ENCODE results near the gene SIRT3.

Gene SIRT3
- 10.9 to 16.7 reads per million in 2 donors for total RNA-seq

DNA sequence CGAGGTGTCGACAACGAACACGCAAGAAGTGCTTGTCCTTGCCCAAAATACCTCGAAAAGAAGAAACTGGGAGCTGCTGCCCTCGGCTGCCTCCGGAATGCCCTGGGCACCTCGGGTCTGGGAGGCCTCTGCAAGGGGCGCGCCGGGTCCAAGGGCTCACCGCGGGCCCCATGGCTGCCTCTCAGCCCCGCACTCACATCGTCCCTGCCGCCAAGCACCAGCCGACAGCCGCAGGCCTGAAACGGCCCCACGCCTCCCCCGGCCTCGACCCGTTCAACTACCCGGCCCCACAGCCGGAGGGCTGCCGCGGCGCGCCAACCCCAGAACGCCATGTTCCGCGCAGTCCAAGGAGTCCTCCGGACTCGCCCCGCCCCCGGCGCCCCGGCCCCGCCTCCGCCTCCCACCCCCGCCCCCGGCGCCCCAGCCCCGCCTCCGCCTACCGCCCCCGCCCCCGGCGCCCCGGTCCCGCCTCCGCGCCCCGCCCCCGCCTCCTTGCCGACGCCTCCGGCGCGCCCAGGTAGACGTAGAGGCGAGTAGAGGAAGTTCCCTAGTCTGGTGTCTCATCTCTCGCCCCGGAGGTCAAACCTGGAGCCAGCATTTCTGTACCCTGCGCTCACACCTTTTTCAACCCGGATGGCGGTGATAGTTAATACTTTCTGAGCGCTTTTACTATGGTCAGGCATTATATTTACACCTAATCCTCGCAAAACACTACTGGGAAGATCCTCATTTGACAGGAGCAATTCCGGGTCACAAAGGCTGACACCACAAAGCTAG, at the start of gene SIRT3:
Gene SIRT3 (minus strand): TSS at position 346 of the 777 bp plus-strand sequence. CDS start 14 bp downstream, at position 332.
- peak; percentile 61 to 92 (median 84) for DNase-seq

- peak in 1 of 5 experiments; percentile 4 for DNase-seq
Observed at GRCh38 chr11:285894-286220, 49.7 kb upstream of the SIRT3 start.

DNA sequence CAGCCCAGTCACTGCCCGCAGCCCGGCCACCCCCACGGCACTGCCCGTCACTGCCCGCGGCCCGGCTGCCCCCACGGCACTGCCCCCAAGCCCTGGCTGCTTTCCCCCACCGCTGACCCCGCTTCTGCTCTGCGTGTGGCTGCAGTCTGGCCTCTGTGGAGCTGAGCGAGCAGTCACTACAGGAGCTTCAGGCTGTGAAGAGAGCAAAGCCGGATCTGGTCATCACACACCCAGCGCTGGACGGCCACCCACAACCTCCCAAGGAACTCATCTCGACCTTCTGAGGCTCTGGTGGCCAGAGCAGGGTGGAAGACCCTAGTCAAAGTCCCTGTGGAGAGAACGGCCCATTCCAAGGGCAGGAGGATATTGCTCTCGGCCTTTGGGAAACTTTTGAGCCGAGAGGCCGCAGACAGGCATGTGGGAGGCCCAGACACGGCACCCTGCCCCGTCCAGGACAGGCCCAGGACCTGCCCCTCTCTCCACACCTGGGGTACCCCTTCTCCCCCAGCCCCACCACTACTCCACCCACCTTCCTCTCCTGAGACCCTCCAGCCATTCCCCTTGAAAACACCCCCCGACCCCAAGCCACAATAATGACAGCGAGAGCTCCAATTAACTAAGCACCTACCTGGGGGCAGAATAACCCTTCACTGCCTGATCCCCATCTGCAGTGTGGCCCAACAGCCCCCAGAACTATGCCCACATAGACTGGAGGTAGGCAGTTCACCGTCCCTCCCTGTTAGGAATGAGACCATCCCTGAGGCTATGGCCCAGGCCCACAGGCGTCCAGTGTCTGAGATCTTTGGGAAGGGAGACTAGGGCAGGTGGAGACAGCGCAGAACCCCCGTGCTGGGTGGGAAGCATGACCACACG, 49.1 kb upstream of the SIRT3 start:
- no peak for DNase-seq

DNA sequence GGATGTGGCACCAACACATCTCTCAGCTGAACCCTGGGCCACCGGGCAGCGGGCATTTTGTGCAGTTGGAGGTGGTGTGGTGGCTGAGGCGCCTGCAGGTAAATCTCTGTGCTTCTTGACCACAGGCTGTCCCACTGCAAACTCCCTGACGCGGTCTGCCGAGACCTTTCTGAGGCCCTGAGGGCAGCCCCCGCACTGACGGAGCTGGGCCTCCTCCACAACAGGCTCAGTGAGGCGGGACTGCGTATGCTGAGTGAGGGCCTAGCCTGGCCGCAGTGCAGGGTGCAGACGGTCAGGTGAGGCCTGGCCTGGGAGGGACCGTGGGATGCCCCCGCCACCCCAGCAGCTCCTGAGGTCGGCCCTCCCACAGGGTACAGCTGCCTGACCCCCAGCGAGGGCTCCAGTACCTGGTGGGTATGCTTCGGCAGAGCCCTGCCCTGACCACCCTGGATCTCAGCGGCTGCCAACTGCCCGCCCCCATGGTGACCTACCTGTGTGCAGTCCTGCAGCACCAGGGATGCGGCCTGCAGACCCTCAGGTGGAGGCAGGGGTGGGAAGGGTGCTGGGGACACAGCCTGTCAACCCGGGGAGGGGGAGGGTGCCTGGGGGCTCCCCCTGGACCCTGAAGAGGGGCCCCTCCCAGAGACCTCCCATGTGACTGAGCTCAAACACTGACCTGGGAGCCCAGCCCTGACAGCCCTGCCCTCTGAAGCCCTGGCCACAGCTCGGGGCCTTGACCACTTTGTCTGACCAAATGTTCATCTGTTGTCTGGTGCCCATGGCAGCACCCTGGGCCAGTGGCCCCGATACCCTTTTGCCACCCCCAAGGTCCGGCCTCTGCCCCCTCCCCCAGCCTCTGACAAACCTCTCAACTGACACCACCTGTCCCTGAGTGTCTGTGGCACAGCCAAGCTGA, 48.2 kb upstream of the SIRT3 start:
- no peak for DNase-seq

- no peak for DNase-seq
Observed at GRCh38 chr11:283405-284104, 47.4 kb upstream of the SIRT3 start.

GRCh38 chr11:282630-283360, 46.7 kb upstream of the SIRT3 start:
- no peak for DNase-seq

DNA sequence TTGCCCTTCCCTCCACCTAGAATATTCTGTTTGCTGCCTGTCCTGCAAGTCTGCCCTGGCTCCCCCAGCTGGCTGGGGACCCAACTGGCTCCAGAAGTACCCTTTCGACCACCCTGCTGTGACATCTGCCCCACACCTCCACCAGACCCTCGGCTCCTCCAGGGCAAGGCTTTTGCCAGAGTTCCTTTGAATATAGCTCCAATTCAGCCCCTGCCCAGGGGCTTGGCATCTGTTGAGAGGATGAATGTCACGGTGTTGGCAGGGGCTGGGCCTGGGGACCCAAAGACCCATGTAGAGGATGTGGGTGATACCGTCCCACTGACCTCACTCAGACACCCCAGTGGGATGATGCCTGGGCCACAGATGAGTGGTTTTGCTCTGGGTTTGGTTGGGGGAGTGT, 46.0 kb upstream of the SIRT3 start:
- DNase-seq, result no peak

- no peak for DNase-seq
Observed at GRCh38 chr11:281486-282161, 45.5 kb upstream of the SIRT3 start.

- peak in 1 of 5 experiments; percentile 68 for DNase-seq
Observed at GRCh38 chr11:280706-281485, 44.8 kb upstream of the SIRT3 start.

DNA sequence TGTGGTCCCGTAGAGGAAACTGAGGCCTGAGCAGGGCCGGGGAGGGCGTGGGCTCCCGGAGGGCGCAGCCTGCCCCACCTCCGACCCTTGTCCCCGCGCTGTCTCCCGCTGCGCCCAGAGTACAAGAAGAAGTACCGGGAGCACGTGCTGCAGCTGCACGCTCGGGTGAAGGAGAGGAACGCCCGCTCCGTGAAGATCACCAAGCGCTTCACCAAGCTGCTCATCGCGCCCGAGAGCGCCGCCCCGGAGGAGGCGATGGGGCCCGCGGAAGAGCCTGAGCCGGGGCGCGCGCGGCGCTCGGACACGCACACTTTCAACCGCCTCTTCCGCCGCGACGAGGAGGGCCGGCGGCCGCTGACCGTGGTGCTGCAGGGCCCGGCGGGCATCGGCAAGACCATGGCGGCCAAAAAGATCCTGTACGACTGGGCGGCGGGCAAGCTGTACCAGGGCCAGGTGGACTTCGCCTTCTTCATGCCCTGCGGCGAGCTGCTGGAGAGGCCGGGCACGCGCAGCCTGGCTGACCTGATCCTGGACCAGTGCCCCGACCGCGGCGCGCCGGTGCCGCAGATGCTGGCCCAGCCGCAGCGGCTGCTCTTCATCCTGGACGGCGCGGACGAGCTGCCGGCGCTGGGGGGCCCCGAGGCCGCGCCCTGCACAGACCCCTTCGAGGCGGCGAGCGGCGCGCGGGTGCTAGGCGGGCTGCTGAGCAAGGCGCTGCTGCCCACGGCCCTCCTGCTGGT, 44.0 kb upstream of the SIRT3 start:
- DNase-seq, result peak in 1 of 5 experiments; percentile 69

GRCh38 chr11:279040-279965, 43.2 kb upstream of the SIRT3 start:
- DNase-seq, result no peak

GRCh38 chr11:278001-278951, 42.1 kb upstream of the SIRT3 start, which contains the start of gene NLRP6:
TSS of gene NLRP6 (plus strand) at chr11:278407. CDS start at chr11:278570, 163 bp downstream.
- no peak for DNase-seq

GRCh38 chr11:276219-276618, 40.1 kb upstream of the SIRT3 start:
- no peak for DNase-seq

DNA sequence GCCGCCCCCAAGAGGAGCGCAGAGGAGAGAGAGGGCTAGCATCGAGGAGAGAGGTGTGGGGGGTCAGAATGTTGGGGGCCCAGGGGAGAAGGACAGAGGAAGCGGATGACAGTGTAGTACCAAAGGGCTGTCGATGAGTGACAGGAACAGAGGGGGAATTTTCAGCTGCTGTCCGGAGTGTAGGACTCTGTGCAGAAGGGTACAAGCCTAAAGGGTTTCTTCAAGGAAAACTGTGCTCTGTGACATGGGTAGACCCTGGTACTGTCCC, 36.7 kb upstream of the SIRT3 start:
- no peak for DNase-seq

- DNase-seq, result no peak
Observed at GRCh38 chr11:272195-272930, 36.2 kb upstream of the SIRT3 start.

DNA sequence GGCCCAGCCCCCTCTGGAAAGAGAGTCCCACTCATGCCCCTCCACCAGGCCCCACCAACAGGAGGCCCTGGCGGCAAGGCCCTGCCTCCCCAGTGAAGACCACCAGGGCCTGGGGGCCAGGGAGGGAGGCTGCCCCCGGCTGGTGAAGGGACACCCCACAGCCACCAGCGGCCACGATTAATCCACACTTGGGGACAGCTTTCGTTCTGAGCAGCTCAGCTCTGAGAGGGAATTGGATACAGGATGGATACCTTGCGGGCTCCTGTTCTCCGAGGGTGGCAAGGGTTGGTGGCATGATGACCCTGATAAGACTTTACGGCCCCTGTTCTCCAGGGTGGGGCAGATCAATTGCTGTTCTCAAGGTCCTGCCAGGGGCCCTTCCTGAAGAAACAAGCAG, 35.2 kb upstream of the SIRT3 start:
- no peak for DNase-seq

Measured in T-helper 2 cell (primary cell).